SHP77 treated with DMSO at 0.1 percent for 48 hours (cell line): Measurements from ENCODE around the gene CHMP6.

Experiments
- DNase-seq: peaks from one replicate; lab custom pipeline; 2025; lab: John Stamatoyannopoulos, UW

The CHMP6 gene

GRCh38 chr17:80970762-80971703, 20.6 kb upstream of the CHMP6 start:
- no peak for DNase-seq

GRCh38 chr17:80971704-80972304, 19.8 kb upstream of the CHMP6 start:
- DNase-seq = no peak

GRCh38 chr17:80976701-80977100, 14.9 kb upstream of the CHMP6 start:
- no peak for DNase-seq

GRCh38 chr17:80977172-80977571, 14.5 kb upstream of the CHMP6 start:
- no peak for DNase-seq

- no peak for DNase-seq
Measured at GRCh38 chr17:80978499-80979497, 12.8 kb upstream of the CHMP6 start.

GRCh38 chr17:80979547-80980378, 11.9 kb upstream of the CHMP6 start:
- no peak for DNase-seq

GRCh38 chr17:80980397-80981061, 11.1 kb upstream of the CHMP6 start:
- DNase-seq = no peak

GRCh38 chr17:80981062-80981902, 10.4 kb upstream of the CHMP6 start:
- DNase-seq = no peak

GRCh38 chr17:80981929-80982425, 9.7 kb upstream of the CHMP6 start:
- no peak for DNase-seq

- DNase-seq = no peak
Measured at GRCh38 chr17:80982426-80982974, 9.1 kb upstream of the CHMP6 start.

GRCh38 chr17:80983545-80983944, 8.1 kb upstream of the CHMP6 start:
- no peak for DNase-seq

- no peak for DNase-seq
Measured at GRCh38 chr17:80984749-80985148, 6.9 kb upstream of the CHMP6 start.

- DNase-seq = no peak
Measured at GRCh38 chr17:80986046-80986445, 5.6 kb upstream of the CHMP6 start.

GRCh38 chr17:80986816-80987475, 4.7 kb upstream of the CHMP6 start:
- no peak for DNase-seq

GRCh38 chr17:80987941-80988461, 3.6 kb upstream of the CHMP6 start:
- no peak for DNase-seq

GRCh38 chr17:80989586-80989913, 2.1 kb upstream of the CHMP6 start:
- no peak for DNase-seq

- no peak for DNase-seq
Measured at GRCh38 chr17:80990921-80991644, 558 bp upstream of the CHMP6 start.
